GM10847 (cell line): ENCODE measurements around the gene FBLN5.

Experiments used
- POLR2A ChIP-seq: IDR thresholded peaks from 2 replicates; pipeline ENCODE4 v1.6.1; 2011; ENCODE audit not compliant: insufficient read length; ENCODE audit errors: extremely low read depth

Gene FBLN5

DNA sequence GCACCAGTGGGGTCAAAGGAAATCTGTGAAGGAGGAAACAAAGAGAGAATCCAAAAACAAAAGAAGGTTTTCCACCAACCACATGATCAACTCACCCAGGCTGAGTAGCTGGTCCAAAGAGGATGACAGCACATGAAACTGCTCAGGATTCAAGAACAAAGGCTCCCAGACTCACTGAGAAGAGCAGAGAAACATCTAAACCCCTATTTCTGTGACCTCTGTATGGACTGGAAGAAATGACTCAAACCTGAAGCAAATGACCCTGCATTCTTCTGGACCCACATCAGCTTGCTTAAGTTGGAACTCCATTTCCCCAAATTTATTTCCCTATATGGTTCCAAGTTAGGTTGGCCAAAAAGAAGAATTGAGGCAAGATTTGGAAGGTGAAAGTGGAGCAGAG lies 106.4 kb downstream of the FBLN5 start:
- TF ChIP-seq POLR2A = no peak

- no peak for TF ChIP-seq POLR2A
Observed at GRCh38 chr14:91839749-91840148, 107.7 kb downstream of the FBLN5 start.

- TF ChIP-seq POLR2A = no peak
Observed at GRCh38 chr14:91837076-91837475, 110.4 kb downstream of the FBLN5 start.

DNA sequence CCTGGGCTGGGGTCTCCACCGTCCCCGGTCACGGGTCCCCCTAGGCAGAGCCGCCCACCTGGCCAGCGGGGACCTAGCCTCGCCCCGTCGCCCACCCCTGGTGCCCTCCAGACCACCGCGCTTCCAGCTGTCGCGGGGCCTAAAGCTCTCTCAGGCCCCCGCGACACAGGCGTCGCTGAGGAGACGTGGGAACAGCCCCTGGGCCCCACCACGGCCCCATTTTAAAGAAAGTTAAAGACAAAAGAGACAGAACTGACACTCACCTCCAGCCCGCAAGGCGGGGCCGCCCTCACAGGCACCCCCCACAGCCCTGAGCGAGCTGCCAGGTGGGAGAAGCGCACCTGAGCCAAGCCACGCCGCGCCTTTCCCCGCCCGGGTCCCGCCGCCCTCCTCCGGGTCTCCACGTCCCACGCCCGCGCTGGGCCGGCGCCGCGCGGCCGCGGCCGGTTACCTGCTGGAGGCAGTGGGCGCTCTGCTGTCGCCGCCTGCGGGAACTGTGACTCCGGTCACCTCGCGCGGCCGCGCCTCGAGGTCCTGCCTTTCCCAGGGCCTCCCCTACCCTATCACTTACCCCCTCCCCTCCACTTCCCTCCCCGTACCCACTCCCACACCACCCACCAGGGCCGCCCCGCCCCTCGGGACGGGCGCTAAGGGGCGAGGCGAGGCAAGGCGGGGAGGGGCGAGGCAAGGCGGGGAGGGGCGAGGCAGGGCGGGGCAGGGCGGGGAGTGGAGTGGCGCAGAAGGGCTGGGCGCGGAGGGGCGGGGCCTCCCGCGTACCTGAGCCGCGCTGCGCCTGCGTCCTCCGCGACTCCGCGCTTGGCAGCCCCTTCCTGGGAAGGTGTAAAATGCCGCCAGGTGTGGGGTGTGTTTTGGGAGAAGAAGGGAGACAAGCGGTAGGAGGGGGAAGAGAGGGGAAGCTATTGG lies 111.3 kb downstream of the FBLN5 start:
- TF ChIP-seq POLR2A = no peak

DNA sequence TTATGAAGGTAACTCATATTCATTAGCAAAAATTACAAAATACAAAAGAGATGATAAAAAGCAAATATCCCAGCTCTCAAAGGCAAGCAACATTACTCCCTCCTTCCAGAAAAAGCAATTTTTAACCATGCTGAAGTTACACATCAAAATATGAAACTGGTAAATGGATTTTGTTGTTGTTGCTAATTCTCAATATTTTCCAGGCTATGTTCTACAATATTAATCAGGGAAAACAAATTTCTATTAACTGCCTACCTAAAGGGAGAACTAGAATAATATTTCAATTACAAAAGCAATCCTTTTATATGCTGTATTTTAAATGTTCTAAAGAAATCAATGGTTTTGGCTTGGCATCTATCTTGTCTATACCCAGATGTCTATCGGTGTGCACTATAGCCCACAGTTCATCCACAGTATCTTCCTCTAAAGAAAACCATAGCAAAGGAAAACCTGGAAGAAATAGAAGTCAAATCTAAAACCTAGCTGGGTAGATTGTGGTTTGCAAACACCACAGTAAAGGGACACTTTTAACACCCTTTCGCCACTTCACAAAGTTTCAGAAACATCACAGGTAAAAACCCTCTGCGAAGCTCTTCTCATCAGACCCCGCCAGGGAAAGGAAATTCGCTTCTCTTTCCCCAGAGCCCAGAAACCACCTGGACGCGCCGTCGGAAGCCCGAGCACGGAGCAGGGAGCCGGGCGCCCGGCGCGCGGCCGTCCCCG lies 112.1 kb downstream of the FBLN5 start:
- TF ChIP-seq POLR2A = no peak

GRCh38 chr14:91834571-91834970 lies 112.9 kb downstream of the FBLN5 start:
- no peak for TF ChIP-seq POLR2A

DNA sequence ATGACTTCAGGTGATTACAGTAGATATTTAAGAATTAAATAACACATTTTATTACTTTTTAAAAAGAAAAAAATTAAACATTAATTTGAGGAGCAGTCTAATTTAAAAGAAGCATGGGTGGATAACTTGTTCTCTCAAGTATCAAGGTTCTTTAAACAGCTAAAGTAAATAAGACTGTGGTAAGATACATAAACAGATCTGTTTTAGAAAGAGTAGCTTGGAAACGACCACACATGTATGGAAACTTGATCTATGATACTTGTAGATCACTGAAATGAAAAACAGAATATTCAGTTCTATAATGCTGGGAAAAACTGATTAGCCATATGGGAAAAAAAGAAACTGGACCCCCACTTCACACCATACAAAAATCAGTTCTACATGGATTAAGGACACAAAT lies 116.2 kb downstream of the FBLN5 start:
- TF ChIP-seq POLR2A = no peak

GRCh38 chr14:91830777-91831176 lies 116.7 kb downstream of the FBLN5 start:
- TF ChIP-seq POLR2A = no peak

GRCh38 chr14:91829511-91829910 lies 118.0 kb downstream of the FBLN5 start:
- no peak for TF ChIP-seq POLR2A

- TF ChIP-seq POLR2A = no peak
Observed at GRCh38 chr14:91827746-91828145, 119.7 kb downstream of the FBLN5 start.
